ENCODE data around the gene EXOC4. TPM values are rescaled to one million over a fixed set of nuclear protein-coding genes. Genes with fewer than 3 reads are reported as not detected.

EXOC4 gene
- polyA plus RNA-seq, 1 experiment = 45.9 TPM

- Histone ChIP-seq H3K27me3 (ENCODE audit: control insufficient read depth, insufficient read depth, low read length) (no peaks in the 10 kb centered on the region), H3K36me3 (ENCODE audit: control insufficient read depth, insufficient read depth, low read length) (no peaks in the 10 kb centered on the region), H3K4me3 (ENCODE audit: low read depth, low read length) (no peak overlapping the region)
- no peak for DNase-seq (ENCODE audit: low read depth)
- ChIA-PET CTCF (interaction anchor here (1.1 to 1.3 kb wide), 2 partner anchors 12 to 29 kb away, joined by 3 read pairs; no protein-coding TSS in a partner anchor), POLR2A (interaction anchor here (0.6 kb wide), 1 partner anchor 11 kb away, joined by 3 read pairs; no protein-coding TSS in a partner anchor)
- TF ChIP-seq CTCF (IDR thresholded peaks at IDR 0.05; ENCODE audit: insufficient read depth, low read depth, low read length) = no peak
Measured at GRCh38 chr7:133611955-133612354, 359.1 kb downstream of the EXOC4 start.

- no peak overlapping the region for H3K4me3 ChIP-seq (ENCODE audit: low read depth, low read length)
- ChIA-PET CTCF (interaction anchor here (0.6 kb wide), 1 partner anchor 35 kb away, joined by 3 read pairs; no protein-coding TSS in a partner anchor), POLR2A (no interaction called here)
- H3K27me3 ChIP-seq (ENCODE audit: control insufficient read depth, insufficient read depth, low read length) = no peaks in the 10 kb centered on the region
- H3K36me3 ChIP-seq (ENCODE audit: control insufficient read depth, insufficient read depth, low read length) = no peaks in the 10 kb centered on the region
- no peak for DNase-seq (ENCODE audit: low read depth)
- TF ChIP-seq CTCF (IDR thresholded peaks at IDR 0.05; ENCODE audit: insufficient read depth, low read depth, low read length) = no peak
Measured at GRCh38 chr7:133613250-133613790, 360.4 kb downstream of the EXOC4 start.

GRCh38 chr7:133614251-133614650 lies 361.4 kb downstream of the EXOC4 start:
- no peak for TF ChIP-seq CTCF (IDR thresholded peaks at IDR 0.05; ENCODE audit: insufficient read depth, low read depth, low read length)
- ChIA-PET POLR2A (no interaction called here), CTCF (no interaction called here)
- DNase-seq (ENCODE audit: low read depth) = no peak
- Histone ChIP-seq H3K36me3 (ENCODE audit: control insufficient read depth, insufficient read depth, low read length) (no peaks in the 10 kb centered on the region), H3K27me3 (ENCODE audit: control insufficient read depth, insufficient read depth, low read length) (no peaks in the 10 kb centered on the region), H3K4me3 (ENCODE audit: low read depth, low read length) (no peak overlapping the region)

GRCh38 chr7:133618970-133619369 lies 366.1 kb downstream of the EXOC4 start:
- Histone ChIP-seq H3K27me3 (ENCODE audit: control insufficient read depth, insufficient read depth, low read length) (no peaks in the 10 kb centered on the region), H3K36me3 (ENCODE audit: control insufficient read depth, insufficient read depth, low read length) (no peaks in the 10 kb centered on the region), H3K4me3 (ENCODE audit: low read depth, low read length) (no peak overlapping the region)
- CTCF ChIA-PET = no interaction called here
- POLR2A ChIA-PET = no interaction called here
- TF ChIP-seq CTCF (IDR thresholded peaks at IDR 0.05; ENCODE audit: insufficient read depth, low read depth, low read length) = no peak
- no peak for DNase-seq (ENCODE audit: low read depth)

- CTCF ChIA-PET = no interaction called here
- H3K36me3 ChIP-seq (ENCODE audit: control insufficient read depth, insufficient read depth, low read length) = no peaks in the 10 kb centered on the region
- H3K27me3 ChIP-seq (ENCODE audit: control insufficient read depth, insufficient read depth, low read length) = no peaks in the 10 kb centered on the region
- no peak for DNase-seq (ENCODE audit: low read depth)
- no peak overlapping the region for H3K4me3 ChIP-seq (ENCODE audit: low read depth, low read length)
- TF ChIP-seq CTCF (IDR thresholded peaks at IDR 0.05; ENCODE audit: insufficient read depth, low read depth, low read length) = no peak
- POLR2A ChIA-PET = no interaction called here
Measured at GRCh38 chr7:133619491-133619890, 366.6 kb downstream of the EXOC4 start.
